Activated naive CD4-positive, alpha-beta T cell treated with anti-CD3 and anti-CD28 coated beads, Interleukin-2, amount 50 U/mL, for 16 hours (primary cell): ENCODE data around the gene SPAG8.

Experiments
- DNase-seq: peaks from one replicate; pipeline ENCODE4 v3.0.0-alpha.2; 2020

Gene SPAG8

DNA sequence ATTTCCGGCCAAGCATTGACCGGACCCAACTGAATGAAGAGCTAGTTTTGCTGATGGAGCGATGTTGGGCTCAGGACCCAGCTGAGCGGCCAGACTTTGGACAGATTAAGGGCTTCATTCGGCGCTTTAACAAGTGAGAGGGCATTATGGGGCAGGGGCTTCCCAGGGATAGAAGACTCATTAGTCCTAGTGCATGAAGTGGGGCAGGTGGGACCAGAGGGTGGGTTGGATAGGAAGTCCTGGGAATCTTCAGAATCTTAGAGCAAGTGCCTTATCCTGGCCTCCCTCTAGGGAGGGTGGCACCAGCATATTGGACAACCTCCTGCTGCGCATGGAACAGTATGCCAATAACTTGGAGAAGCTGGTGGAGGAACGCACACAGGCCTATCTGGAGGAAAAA is 6.0 kb downstream of the SPAG8 start:
- no peak for DNase-seq

GRCh38 chr9:35801328-35802128 is 10.5 kb downstream of the SPAG8 start:
- DNase-seq, result no peak

GRCh38 chr9:35800530-35800929 is 11.5 kb downstream of the SPAG8 start:
- no peak for DNase-seq

GRCh38 chr9:35798658-35799374 is 13.2 kb downstream of the SPAG8 start:
- peak; percentile 63 for DNase-seq

- no peak for DNase-seq
These were observed 14.6 kb downstream of the SPAG8 start for GRCh38 chr9:35797311-35798109.

- DNase-seq, result no peak
These were observed 16.4 kb downstream of the SPAG8 start for GRCh38 chr9:35795695-35796094.

- DNase-seq, result no peak
These were observed 18.6 kb downstream of the SPAG8 start for GRCh38 chr9:35793461-35793860.

DNA sequence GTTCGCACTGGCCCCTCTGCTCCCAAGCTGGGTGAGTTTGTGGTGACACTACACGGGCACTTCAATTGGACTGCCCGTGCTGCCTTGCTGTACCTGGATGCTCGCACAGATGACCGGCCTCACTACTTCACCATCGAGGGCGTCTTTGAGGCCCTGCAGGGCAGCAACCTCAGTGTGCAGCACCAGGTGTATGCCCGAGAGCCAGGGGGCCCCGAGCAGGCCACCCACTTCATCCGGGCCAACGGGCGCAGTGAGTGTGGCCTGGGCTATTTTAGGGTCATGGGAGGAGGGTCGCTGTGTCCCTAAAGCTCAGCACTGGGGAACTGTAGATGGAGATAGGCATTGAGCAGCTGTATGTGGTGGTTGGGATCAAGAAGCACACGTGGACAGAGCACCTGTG is 19.2 kb downstream of the SPAG8 start:
- no peak for DNase-seq

- DNase-seq, result no peak
These were observed 19.8 kb downstream of the SPAG8 start for GRCh38 chr9:35792024-35792813.

- DNase-seq, result no peak
These were observed 20.7 kb downstream of the SPAG8 start, which contains the start of gene NPR2 for GRCh38 chr9:35791297-35791921. TSS of gene NPR2 (plus strand) at chr9:35791591. CDS start at chr9:35792409, 818 bp downstream.

DNA sequence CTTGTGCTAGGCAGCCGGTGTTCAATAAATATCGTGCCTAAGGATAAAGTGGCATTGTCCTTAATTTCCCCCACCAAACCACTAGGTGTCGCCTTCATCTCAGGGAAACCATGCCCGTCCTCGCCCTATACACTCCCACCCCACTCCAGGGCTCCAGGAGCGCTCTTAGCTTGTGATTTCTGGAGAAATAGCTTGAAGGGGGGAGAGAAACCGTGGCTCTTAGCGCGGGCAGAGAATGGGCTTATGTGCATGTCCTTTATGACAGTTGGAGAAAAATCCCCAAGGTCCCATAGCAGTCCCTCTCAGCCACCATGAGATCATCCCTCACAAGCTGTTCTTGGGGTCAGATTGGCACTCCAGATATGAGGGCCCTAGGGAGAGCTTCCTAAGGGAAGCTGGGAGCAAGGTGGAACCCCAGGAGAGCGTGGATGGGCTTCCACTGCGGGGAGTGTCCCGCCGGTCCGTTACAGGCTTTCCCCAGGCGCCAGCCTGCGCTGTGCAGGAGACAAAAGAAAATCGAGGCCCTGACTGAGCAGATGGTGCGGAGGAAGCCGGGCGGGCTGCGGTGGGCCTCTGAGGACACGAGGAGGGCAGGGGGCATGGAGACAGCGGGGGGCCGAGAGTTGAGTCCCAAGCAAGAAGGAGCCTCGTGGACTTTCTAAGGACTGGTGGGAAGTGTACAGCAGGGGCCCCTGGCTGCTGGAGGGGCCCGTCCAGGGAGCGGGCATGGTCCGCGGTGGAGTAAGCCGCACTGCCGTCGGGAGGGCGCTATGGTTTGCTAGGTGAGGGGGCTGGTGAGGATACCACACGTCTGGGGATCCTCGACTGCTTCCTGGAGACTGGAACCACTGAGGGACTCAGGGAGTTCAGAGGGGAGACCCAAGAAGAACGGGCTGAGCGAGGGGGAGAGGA is 21.4 kb downstream of the SPAG8 start:
- peak; percentile 44 for DNase-seq

DNA sequence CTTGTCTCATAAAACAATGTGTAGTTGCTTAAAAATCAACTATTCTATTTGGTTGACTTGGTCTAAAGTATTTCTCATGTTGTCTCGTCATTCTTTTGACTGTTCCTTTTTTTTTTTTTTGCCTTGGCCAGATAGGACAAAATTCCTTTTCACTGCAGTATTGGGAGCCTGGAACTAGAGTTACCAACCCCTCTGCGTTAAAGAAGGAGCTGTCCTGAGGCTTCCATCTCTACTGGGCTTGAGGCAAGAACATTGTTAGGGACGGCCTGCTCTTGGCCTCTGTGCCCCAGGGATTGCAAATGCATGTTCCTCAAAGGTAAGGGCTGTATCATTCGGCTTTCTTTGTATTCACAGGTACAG is 22.1 kb downstream of the SPAG8 start:
- DNase-seq, result no peak

DNA sequence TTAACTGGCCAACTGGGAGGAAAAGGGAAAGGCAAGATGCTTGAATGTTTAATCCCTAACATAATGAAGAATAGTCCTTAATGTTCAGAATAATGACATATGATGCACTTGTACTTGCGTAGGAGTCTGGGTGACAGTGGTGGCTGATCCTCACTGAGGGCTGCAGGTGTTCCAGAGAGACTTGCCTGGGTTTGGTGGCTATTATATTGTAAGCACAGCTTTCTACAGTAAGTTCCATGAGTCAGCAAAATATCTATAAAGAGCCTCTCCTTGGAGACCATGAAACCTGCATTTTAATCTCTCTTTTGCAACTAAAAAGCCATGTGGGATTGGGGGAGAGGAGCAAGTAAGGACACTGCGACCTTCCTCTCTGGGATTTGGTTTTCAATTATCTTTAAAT is 22.5 kb downstream of the SPAG8 start:
- no peak for DNase-seq

DNA sequence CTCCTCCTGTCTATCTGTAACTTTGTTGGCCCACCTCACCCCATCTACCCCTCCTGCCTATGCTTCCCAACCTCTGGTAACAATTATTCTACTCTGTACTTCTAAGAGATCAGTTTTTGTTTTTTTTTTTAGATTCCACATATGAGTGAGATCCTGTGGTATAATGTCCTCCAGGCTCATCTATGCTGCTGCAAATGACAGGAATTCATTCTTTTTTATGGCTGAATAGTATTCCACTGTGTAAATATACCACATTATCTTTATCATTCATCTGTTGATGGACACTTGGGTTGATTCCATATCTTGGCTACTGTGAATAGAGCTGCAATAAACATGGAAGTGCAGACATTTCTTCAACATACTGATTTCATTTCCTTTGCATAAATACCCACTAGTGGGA is 28.6 kb downstream of the SPAG8 start:
- DNase-seq, result no peak

- DNase-seq, result no peak
These were observed 31.0 kb downstream of the SPAG8 start for GRCh38 chr9:35781066-35781465.

GRCh38 chr9:35778496-35778895 is 33.6 kb downstream of the SPAG8 start:
- DNase-seq, result no peak

DNA sequence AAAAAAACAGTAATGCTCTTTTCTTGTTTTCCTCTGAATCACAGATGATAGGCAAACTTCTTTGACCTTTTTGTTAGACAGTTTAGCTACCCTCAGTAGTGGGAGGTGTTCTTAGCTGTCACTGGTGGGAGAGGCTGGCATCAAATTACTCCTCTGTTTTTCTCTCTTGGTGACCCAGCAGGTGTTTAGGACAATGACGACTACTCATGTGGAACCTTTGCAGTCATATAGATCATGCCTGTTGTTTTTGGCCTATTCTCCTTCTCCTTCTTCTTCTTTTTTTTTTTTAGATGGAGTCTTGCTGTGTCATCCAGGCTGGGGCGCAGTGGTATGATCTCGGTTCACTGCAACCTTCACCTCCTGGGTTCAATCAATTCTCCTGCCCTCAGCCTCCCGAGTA is 36.0 kb downstream of the SPAG8 start:
- DNase-seq, result no peak

DNA sequence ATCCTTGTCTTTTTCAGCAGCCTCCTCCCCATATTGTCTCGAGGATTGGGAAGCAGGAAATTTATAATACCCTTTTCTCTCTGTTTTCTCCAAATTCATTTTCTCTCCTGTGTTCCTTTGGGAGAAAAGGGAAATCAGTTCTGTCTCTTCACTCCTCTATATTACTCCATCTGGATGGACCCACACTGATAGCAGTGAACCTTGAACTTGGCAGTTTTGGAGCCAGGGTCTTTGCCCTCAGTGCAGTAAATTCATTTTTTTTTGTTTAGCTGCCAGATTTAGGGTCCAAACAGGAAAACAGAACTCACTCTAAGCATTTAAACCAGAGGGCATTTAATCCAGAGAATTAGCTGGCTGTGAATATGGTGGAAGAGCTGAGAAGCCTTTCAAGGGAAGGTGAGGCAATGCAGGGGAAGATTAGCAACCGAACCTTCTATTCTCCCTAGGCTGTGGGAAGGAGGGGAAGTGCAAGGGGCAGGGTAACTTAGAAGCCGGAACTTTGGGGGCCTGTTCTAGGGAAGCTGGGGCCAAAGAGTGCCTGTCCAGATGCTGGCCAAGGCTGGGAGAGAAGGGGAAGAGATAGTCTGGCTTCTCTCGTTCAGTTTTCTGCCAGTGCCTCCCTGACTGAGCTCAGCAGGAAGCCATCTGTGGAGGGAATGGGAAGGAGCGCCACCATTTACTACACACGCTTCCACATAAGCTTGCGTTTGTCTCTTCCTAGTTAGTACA is 37.0 kb downstream of the SPAG8 start:
- no peak for DNase-seq

GRCh38 chr9:35771943-35772342 is 40.1 kb downstream of the SPAG8 start:
- DNase-seq, result no peak

DNA sequence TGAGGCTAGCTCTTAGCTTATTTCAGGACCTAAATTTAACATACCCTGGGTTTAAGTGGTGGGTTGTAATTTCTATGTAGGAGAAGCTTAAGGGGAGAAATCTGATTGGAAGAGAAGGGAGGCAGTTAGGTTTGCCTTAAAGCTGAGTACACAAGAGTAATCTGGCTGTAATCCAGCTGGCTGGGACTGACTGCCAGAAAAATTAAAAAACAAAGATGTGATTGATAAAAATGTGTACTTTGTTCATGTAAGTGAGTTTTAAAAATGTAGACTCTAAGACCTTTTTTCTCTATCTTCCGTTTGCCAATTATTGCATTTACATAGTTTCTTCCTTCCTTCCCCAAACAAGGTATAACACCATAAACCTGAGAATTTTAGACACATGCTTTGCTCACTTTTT is 40.5 kb downstream of the SPAG8 start:
- DNase-seq, result no peak

DNA sequence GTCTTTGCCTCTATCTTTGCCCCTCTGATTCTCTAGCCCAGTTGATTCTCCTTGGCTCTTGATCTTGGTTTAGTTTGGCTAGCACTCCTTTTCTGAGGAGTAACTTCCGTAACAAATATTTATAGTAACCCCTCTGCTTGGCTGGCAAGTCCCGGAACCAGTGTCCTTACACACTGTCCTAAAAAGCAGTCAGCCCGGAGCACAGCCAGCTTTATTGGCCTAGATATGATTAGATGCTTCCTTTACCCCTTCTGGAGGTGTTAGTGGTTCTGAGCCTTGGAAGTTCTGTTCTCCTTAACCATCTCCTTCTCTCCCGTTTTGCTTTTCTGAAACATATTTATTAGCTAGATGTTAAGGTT is 41.0 kb downstream of the SPAG8 start:
- DNase-seq, result no peak
